HepG2 (cell line): ENCODE data around the gene HBEGF. TPM values are rescaled to one million over a fixed set of nuclear protein-coding genes. Genes with fewer than 3 reads are reported as not detected.

ENCODE experiments used
- CREM ChIP-seq, 2 experiments: sonication (generic) in 1 of 2; formaldehyde crosslinking in 1 of 2; IDR thresholded peaks; 2 replicates each; pipeline versions ENCODE4 v1.4.0 to v1.6.1; 2016 to 2020; ENCODE audit warnings: antibody characterized with exemption in 1 of 2, mild to moderate bottlenecking in 1 of 2, missing genetic modification reagents in 1 of 2
- ELF1 ChIP-seq: sonication (generic); formaldehyde crosslinking; IDR thresholded peaks from 2 replicates; pipeline ENCODE4 v1.4.0; 2020; ENCODE audit warnings: missing genetic modification reagents
- GATA4 ChIP-seq: sonication (generic); IDR thresholded peaks from 2 replicates; pipeline ENCODE4 v1.6.1; 2016; ENCODE audit warnings: antibody characterized with exemption, low read depth, borderline replicate concordance
- KDM5B ChIP-seq: sonication (generic); formaldehyde crosslinking; IDR thresholded peaks from 2 replicates; pipeline ENCODE4 v1.4.0; 2020; ENCODE audit warnings: missing genetic modification reagents, mild to moderate bottlenecking, borderline replicate concordance
- SNAPC2 ChIP-seq: sonication (generic); formaldehyde crosslinking; IDR thresholded peaks from 2 replicates; pipeline ENCODE4 v1.8.1; 2022; ENCODE audit warnings: mild to moderate bottlenecking, missing genetic modification reagents
- ZEB1 ChIP-seq: IDR thresholded peaks from 2 replicates; pipeline ENCODE4 v1.6.1; 2012; ENCODE audit warnings: mild to moderate bottlenecking, low read depth, inconsistent platforms; ENCODE audit not compliant: insufficient replicate concordance
- ZFX ChIP-seq: sonication (generic); formaldehyde crosslinking; IDR thresholded peaks from 2 replicates; pipeline ENCODE4 v1.4.0; 2020; ENCODE audit warnings: mild to moderate bottlenecking, low read depth, missing genetic modification reagents, moderate library complexity
- ZMAT3 ChIP-seq: sonication (generic); formaldehyde crosslinking; conservative IDR thresholded peaks from 2 replicates; pipeline ENCODE4 v1.7.0; 2021; ENCODE audit warnings: missing genetic modification reagents
- ZNF33B ChIP-seq: sonication (generic); formaldehyde crosslinking; IDR thresholded peaks from 2 replicates; pipeline ENCODE4 v1.5.1; 2020; ENCODE audit warnings: mild to moderate bottlenecking, missing genetic modification reagents
- ZNF598 ChIP-seq: sonication (generic); formaldehyde crosslinking; IDR thresholded peaks from 2 replicates; pipeline ENCODE4 v1.5.1; 2020; ENCODE audit warnings: mild to moderate bottlenecking, missing genetic modification reagents, borderline replicate concordance
- ZNF883 ChIP-seq: sonication (generic); formaldehyde crosslinking; IDR thresholded peaks from 2 replicates; pipeline ENCODE4 v1.5.1; 2020; ENCODE audit warnings: mild to moderate bottlenecking, missing genetic modification reagents; ENCODE audit errors: not compliant biosample characterization
- polyA plus RNA-seq, 8 experiments: library from polyadenylated mRNA; depleted of rRNA in 3 of 8; stranded (reverse) in 7 of 8; unstranded in 1 of 8; fragments of >200 nt; fragmentation: Illumina TruSeq in 4 of 8; extraction: Trizol in 4 of 8; gene quantifications; 2 replicates each; pipeline versions ENCODE4 v1.2.1 to v1.2.3, GENCODE V29; 2011 to 2016; ENCODE audit warnings: low read depth in 4 of 8, missing spikeins in 1 of 8, mixed read lengths in 1 of 8; ENCODE audit not compliant: insufficient read depth in 1 of 8
- total RNA-seq, 5 experiments: library from RNA; depleted of rRNA; stranded (reverse); fragments of >200 nt; fragmentation: Illumina TruSeq; extraction: Trizol; gene quantifications; 2 replicates each; pipeline ENCODE4 v1.2.3, GENCODE V29; 2016; ENCODE audit warnings: low read depth in 1 of 5
- TF ChIP-seq, protein P1 (sequence below): IDR thresholded peaks from 2 replicates; pipeline ENCODE4 v1.6.1; 2016; ENCODE audit warnings: mild to moderate bottlenecking
- TF ChIP-seq, protein P2 (sequence below): IDR thresholded peaks from 2 replicates; pipeline ENCODE4 v1.6.1; 2018; ENCODE audit warnings: missing genetic modification reagents
- TF ChIP-seq, protein P3 (sequence below): sonication (generic); formaldehyde crosslinking; IDR thresholded peaks from 2 replicates; pipeline ENCODE4 v1.4.0; 2020; ENCODE audit warnings: mild to moderate bottlenecking, missing genetic modification reagents, borderline replicate concordance
- TF ChIP-seq, protein P4 (sequence below): sonication (generic); formaldehyde crosslinking; IDR thresholded peaks from 2 replicates; pipeline ENCODE4 v1.4.0; 2020; ENCODE audit warnings: mild to moderate bottlenecking, missing genetic modification reagents
- TF ChIP-seq, protein P5 (sequence below): IDR thresholded peaks from 2 replicates; pipeline ENCODE4 v1.6.1; 2016; ENCODE audit warnings: missing genetic modification reagents, missing compliant biosample characterization

HBEGF gene
- total and polyA plus RNA-seq, 2 of the 13 experiments (the other 11 are each of a cell fraction or from before 2014, with no cell fraction given): 1.7 to 5.0 TPM

DNA sequence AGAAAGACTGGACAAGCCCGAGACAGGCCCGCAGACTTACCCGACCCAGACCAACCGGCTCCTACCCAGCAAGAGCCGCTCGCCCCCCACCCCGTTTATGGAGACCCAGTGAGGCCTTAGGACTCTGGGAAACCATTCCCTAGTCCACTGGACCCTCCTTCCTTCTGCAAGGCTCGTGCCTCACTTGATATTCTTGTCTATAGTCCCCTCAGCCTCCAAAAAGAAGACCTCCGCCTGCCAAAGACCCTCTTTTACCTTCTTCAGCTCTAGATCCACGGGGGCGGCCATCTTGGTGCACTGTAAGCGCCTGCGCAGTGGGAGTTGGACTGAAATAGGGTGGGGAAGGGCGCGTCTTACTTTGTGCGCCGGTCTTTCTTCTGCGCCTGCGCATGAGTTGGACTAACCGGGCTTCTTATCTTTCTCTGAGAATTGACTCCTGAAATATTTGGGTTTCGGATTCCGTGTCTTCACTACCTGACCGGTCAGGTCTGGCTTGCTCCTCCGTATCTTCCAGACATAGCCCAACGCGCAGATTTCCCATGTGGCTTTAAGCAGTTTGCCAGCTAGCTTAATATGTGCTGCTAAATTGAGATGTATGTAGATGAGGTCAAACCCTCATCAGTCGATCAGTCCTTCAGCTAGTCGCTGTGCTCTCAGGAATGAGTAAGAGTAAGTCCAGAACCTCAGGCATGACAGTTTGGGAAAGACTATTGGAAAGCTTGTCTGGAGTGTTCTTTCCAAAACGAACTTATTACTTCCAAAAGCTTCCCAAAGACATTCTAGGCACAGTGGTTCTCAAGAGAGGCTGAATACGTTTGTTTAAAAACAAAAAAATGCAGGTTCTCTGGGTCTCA lies 43.4 kb downstream of the HBEGF start, which contains the start of gene PFDN1 (continued):
- TF ChIP-seq ZNF598 (peak; percentile 29; the same call in 1 of the 2 replicates), ZFX (CRISPR knock-in tag) (peak; percentile 80), ZNF33B (CRISPR knock-in tag) (no peak), SNAPC2 (no peak), GATA4 (peak; percentile 19; the same call in 1 of the 2 replicates), CREM (IDR thresholded peaks at IDR 0.05) (peak; percentile 85), CREM (CRISPR knock-in tag; IDR thresholded peaks at IDR 0.05) (no peak), KDM5B (CRISPR knock-in tag) (0 out of 2 replicates have a peak, but pooled peaks have one; percentile 33), ZMAT3 (CRISPR knock-in tag) (0 out of 2 replicates have a peak, but pooled peaks have one; percentile 45), ELF1 (CRISPR knock-in tag) (peak; percentile 11; the same call in 1 of the 2 replicates), ZEB1 (peak; percentile 46), ZNF883 (CRISPR knock-in tag) (no peak)
- TF ChIP-seq, protein P1, sequence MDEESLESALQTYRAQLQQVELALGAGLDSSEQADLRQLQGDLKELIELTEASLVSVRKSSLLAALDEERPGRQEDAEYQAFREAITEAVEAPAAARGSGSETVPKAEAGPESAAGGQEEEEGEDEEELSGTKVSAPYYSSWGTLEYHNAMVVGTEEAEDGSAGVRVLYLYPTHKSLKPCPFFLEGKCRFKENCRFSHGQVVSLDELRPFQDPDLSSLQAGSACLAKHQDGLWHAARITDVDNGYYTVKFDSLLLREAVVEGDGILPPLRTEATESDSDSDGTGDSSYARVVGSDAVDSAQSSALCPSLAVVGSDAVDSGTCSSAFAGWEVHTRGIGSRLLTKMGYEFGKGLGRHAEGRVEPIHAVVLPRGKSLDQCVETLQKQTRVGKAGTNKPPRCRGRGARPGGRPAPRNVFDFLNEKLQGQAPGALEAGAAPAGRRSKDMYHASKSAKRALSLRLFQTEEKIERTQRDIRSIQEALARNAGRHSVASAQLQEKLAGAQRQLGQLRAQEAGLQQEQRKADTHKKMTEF (CRISPR knock-in tag): peak; percentile 45; the same call in 1 of the 2 replicates
- TF ChIP-seq, protein P2, sequence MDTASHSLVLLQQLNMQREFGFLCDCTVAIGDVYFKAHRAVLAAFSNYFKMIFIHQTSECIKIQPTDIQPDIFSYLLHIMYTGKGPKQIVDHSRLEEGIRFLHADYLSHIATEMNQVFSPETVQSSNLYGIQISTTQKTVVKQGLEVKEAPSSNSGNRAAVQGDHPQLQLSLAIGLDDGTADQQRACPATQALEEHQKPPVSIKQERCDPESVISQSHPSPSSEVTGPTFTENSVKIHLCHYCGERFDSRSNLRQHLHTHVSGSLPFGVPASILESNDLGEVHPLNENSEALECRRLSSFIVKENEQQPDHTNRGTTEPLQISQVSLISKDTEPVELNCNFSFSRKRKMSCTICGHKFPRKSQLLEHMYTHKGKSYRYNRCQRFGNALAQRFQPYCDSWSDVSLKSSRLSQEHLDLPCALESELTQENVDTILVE: 0 out of 2 replicates have a peak, but pooled peaks have one; percentile 17
- TF ChIP-seq, protein P3, sequence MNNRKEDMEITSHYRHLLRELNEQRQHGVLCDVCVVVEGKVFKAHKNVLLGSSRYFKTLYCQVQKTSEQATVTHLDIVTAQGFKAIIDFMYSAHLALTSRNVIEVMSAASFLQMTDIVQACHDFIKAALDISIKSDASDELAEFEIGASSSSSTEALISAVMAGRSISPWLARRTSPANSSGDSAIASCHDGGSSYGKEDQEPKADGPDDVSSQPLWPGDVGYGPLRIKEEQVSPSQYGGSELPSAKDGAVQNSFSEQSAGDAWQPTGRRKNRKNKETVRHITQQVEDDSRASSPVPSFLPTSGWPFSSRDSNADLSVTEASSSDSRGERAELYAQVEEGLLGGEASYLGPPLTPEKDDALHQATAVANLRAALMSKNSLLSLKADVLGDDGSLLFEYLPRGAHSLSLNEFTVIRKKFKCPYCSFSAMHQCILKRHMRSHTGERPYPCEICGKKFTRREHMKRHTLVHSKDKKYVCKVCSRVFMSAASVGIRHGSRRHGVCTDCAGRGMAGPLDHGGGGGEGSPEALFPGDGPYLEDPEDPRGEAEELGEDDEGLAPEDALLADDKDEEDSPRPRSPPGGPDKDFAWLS (CRISPR knock-in tag): no peak
- TF ChIP-seq, protein P4, sequence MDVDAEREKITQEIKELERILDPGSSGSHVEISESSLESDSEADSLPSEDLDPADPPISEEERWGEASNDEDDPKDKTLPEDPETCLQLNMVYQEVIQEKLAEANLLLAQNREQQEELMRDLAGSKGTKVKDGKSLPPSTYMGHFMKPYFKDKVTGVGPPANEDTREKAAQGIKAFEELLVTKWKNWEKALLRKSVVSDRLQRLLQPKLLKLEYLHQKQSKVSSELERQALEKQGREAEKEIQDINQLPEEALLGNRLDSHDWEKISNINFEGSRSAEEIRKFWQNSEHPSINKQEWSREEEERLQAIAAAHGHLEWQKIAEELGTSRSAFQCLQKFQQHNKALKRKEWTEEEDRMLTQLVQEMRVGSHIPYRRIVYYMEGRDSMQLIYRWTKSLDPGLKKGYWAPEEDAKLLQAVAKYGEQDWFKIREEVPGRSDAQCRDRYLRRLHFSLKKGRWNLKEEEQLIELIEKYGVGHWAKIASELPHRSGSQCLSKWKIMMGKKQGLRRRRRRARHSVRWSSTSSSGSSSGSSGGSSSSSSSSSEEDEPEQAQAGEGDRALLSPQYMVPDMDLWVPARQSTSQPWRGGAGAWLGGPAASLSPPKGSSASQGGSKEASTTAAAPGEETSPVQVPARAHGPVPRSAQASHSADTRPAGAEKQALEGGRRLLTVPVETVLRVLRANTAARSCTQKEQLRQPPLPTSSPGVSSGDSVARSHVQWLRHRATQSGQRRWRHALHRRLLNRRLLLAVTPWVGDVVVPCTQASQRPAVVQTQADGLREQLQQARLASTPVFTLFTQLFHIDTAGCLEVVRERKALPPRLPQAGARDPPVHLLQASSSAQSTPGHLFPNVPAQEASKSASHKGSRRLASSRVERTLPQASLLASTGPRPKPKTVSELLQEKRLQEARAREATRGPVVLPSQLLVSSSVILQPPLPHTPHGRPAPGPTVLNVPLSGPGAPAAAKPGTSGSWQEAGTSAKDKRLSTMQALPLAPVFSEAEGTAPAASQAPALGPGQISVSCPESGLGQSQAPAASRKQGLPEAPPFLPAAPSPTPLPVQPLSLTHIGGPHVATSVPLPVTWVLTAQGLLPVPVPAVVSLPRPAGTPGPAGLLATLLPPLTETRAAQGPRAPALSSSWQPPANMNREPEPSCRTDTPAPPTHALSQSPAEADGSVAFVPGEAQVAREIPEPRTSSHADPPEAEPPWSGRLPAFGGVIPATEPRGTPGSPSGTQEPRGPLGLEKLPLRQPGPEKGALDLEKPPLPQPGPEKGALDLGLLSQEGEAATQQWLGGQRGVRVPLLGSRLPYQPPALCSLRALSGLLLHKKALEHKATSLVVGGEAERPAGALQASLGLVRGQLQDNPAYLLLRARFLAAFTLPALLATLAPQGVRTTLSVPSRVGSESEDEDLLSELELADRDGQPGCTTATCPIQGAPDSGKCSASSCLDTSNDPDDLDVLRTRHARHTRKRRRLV (CRISPR knock-in tag): 0 out of 2 replicates have a peak, but pooled peaks have one; percentile 41
- TF ChIP-seq, protein P5, sequence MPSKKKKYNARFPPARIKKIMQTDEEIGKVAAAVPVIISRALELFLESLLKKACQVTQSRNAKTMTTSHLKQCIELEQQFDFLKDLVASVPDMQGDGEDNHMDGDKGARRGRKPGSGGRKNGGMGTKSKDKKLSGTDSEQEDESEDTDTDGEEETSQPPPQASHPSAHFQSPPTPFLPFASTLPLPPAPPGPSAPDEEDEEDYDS (CRISPR knock-in tag): peak; percentile 80
